Neuronal stem cell (in vitro differentiated cells): ENCODE results near the gene POLH.
A peak's percentile ranks its signal among the peaks of the same experiment; 100 is the strongest.

Source experiments
- DNase-seq: peaks from one replicate; pipeline ENCODE4 v3.0.0-alpha.2; 2013; ENCODE audit warnings: low spot score
- H2AFZ ChIP-seq: one replicate; pipeline ENCODE4 v1.6.1; 2013; ENCODE audit warnings: mild to moderate bottlenecking, low read length, inconsistent platforms
- H2AK5ac ChIP-seq: 2 replicates; pipeline ENCODE4 v1.6.1; 2013; ENCODE audit warnings: low read depth, mild to moderate bottlenecking, inconsistent platforms, low read length, moderate library complexity, mixed read lengths
- H2BK120ac ChIP-seq: 2 replicates; pipeline ENCODE4 v1.6.1; 2013; ENCODE audit warnings: low read depth, mild to moderate bottlenecking, inconsistent platforms, low read length, moderate library complexity, mixed read lengths
- H2BK12ac ChIP-seq: one replicate; pipeline ENCODE4 v1.6.1; 2013; ENCODE audit warnings: low read length, inconsistent platforms
- H2BK15ac ChIP-seq: 2 replicates; pipeline ENCODE4 v1.6.1; 2013; ENCODE audit warnings: mild to moderate bottlenecking, low read length, inconsistent platforms, mixed read lengths
- H2BK5ac ChIP-seq: one replicate; pipeline ENCODE4 v1.6.1; 2013; ENCODE audit warnings: inconsistent platforms, mild to moderate bottlenecking, low read length, moderate library complexity
- H3K14ac ChIP-seq: one replicate; pipeline ENCODE4 v1.6.1; 2013; ENCODE audit warnings: low read length, inconsistent platforms
- H3K18ac ChIP-seq: 2 replicates; pipeline ENCODE4 v1.6.1; 2013; ENCODE audit warnings: low read length, inconsistent platforms
- H3K23ac ChIP-seq: 2 replicates; pipeline ENCODE4 v1.6.1; 2013; ENCODE audit warnings: low read depth, mild to moderate bottlenecking, mixed read lengths, low read length, inconsistent platforms; ENCODE audit not compliant: poor library complexity
- H3K27ac ChIP-seq: replicated peaks from 3 replicates; pipeline ENCODE4 v1.5.1; 2013; ENCODE audit warnings: low read length, inconsistent platforms
- H3K27me3 ChIP-seq, 3 experiments: 2 replicates each; pipeline ENCODE4 v1.6.1; 2013; ENCODE audit warnings: low read length in 3 of 3, mild to moderate bottlenecking in 2 of 3, inconsistent platforms in 1 of 3, low read depth in 1 of 3, mixed read lengths in 1 of 3, moderate library complexity in 1 of 3; ENCODE audit not compliant: control insufficient read depth in 3 of 3, insufficient read depth in 3 of 3
- H3K36me3 ChIP-seq, 2 donors: replicated peaks in 1 of 2; 2 replicates each; pipeline ENCODE4 v1.6.1; 2013; ENCODE audit warnings: low read length in 2 of 2; ENCODE audit not compliant: control insufficient read depth in 2 of 2, insufficient read depth in 2 of 2
- H3K4ac ChIP-seq: 2 replicates; pipeline ENCODE4 v1.6.1; 2013; ENCODE audit warnings: inconsistent platforms, mild to moderate bottlenecking, low read length, moderate library complexity
- H3K4me1 ChIP-seq, 2 donors: 1 replicate in 1 of 2; 2 replicates in 1 of 2; pipeline ENCODE4 v1.6.1; 2013; ENCODE audit warnings: low read length in 2 of 2, low read depth in 1 of 2; ENCODE audit not compliant: control insufficient read depth in 2 of 2, insufficient read depth in 1 of 2
- H3K4me2 ChIP-seq: one replicate; pipeline ENCODE4 v1.6.1; 2013; ENCODE audit warnings: mild to moderate bottlenecking, low read length, inconsistent platforms; ENCODE audit not compliant: insufficient read depth, poor library complexity, severe bottlenecking
- H3K4me3 ChIP-seq, 2 donors: 2 replicates each; pipeline ENCODE4 v1.5.1; 2013; ENCODE audit warnings: low read length in 2 of 2, mild to moderate bottlenecking in 2 of 2, inconsistent platforms in 1 of 2, moderate library complexity in 1 of 2
- H3K79me1 ChIP-seq: one replicate; pipeline ENCODE4 v1.6.1; 2013; ENCODE audit warnings: low read depth, mild to moderate bottlenecking, inconsistent platforms, low read length, moderate library complexity
- H3K9ac ChIP-seq: one replicate; pipeline ENCODE4 v1.6.1; 2013; ENCODE audit warnings: mild to moderate bottlenecking, low read depth, low read length, inconsistent platforms; ENCODE audit not compliant: poor library complexity
- H3K9me3 ChIP-seq, 2 donors: replicated peaks in 1 of 2; 2 replicates each; pipeline versions ENCODE3 to v1.6.1; 2013; ENCODE audit warnings: low read length in 2 of 2, mild to moderate bottlenecking in 2 of 2, inconsistent platforms in 1 of 2, low read depth in 1 of 2, mixed read lengths in 1 of 2, moderate library complexity in 1 of 2; ENCODE audit not compliant: control insufficient read depth in 2 of 2, insufficient read depth in 1 of 2
- H4K8ac ChIP-seq: one replicate; pipeline ENCODE4 v1.6.1; 2013; ENCODE audit warnings: low read depth, mild to moderate bottlenecking, inconsistent platforms, low read length, moderate library complexity
- H4K91ac ChIP-seq: one replicate; pipeline ENCODE4 v1.6.1; 2013; ENCODE audit warnings: low read length, low read depth, mild to moderate bottlenecking, inconsistent platforms; ENCODE audit not compliant: poor library complexity
- WGBS, 2 donors: extraction: QIAGEN DNeasy Blood & Tissue Kit; methylation state at CpG; one replicate each; pipeline ENCODE4 v1.1.7; 2013; ENCODE audit warnings: missing lambda C conversion rate in 2 of 2, mixed read lengths in 1 of 2; ENCODE audit not compliant: insufficient read length in 2 of 2, insufficient replicate concordance in 1 of 2; ENCODE audit errors: extremely low coverage in 2 of 2; 5-methylcytosine and 5-hydroxymethylcytosine counted together

The POLH gene

GRCh38 chr6:43600595-43600994, 24.6 kb downstream of the POLH start:
- no peak overlapping the region for H3K14ac ChIP-seq
- H3K4ac ChIP-seq: no peak overlapping the region
- H3K9ac ChIP-seq: no peak overlapping the region
- peaks cover 8 to 85% of the 10 kb centered on the region in 2 donors for H3K36me3 ChIP-seq
- H3K4me3 ChIP-seq: no peak overlapping the region
- H3K79me1 ChIP-seq: no peaks in the 10 kb centered on the region
- no peak overlapping the region for H3K18ac ChIP-seq
- no peak overlapping the region for H2AFZ ChIP-seq
- no peak overlapping the region for H2BK15ac ChIP-seq
- no peak for DNase-seq
- H3K27ac ChIP-seq: no peak overlapping the region
- H3K4me2 ChIP-seq: no peak overlapping the region
- H3K4me1 ChIP-seq: no peaks in the 10 kb centered on the region
- WGBS, 2 donors: no CpG with 5 or more reads among the region's 2 CpGs
- no peaks in the 10 kb centered on the region for H3K9me3 ChIP-seq
- H2BK12ac ChIP-seq: no peak overlapping the region
- no peak overlapping the region for H2BK120ac ChIP-seq
- no peak overlapping the region for H4K91ac ChIP-seq
- no peak overlapping the region for H2BK5ac ChIP-seq
- H2AK5ac ChIP-seq: no peak overlapping the region
- H3K27me3 ChIP-seq: no peaks in the 10 kb centered on the region
- H4K8ac ChIP-seq: no peak overlapping the region
- no peak overlapping the region for H3K23ac ChIP-seq

- Histone ChIP-seq H2BK15ac (no peak overlapping the region), H3K4me3 (no peak overlapping the region), H3K9ac (no peak overlapping the region), H2BK120ac (no peak overlapping the region), H3K4me2 (no peak overlapping the region), H4K91ac (no peak overlapping the region), H3K27ac (no peak overlapping the region), H3K36me3 (peaks cover 8 to 91% of the 10 kb centered on the region in 2 donors), H3K4me1 (no peaks in the 10 kb centered on the region), H3K14ac (no peak overlapping the region), H3K23ac (no peak overlapping the region), H3K4ac (no peak overlapping the region), H2BK12ac (no peak overlapping the region), H3K79me1 (no peaks in the 10 kb centered on the region), H2AK5ac (no peak overlapping the region), H3K9me3 (no peaks in the 10 kb centered on the region), H3K18ac (no peak overlapping the region), H4K8ac (no peak overlapping the region), H2BK5ac (no peak overlapping the region), H3K27me3 (no peaks in the 10 kb centered on the region), H2AFZ (no peak overlapping the region)
- WGBS, 2 donors: no CpG with 5 or more reads among the region's 2 CpGs
- DNase-seq: no peak
Measured at GRCh38 chr6:43604174-43604573, 28.2 kb downstream of the POLH start.

- no peak overlapping the region for H4K91ac ChIP-seq
- no peak overlapping the region for H3K18ac ChIP-seq
- no peak overlapping the region for H2AFZ ChIP-seq
- WGBS, 2 donors: no CpG with 5 or more reads among the region's 2 CpGs
- H3K27me3 ChIP-seq: no peaks in the 10 kb centered on the region
- no peaks in the 10 kb centered on the region for H3K79me1 ChIP-seq
- H3K4me1 ChIP-seq: no peaks in the 10 kb centered on the region
- H3K4me3 ChIP-seq: no peak overlapping the region
- no peak overlapping the region for H3K14ac ChIP-seq
- H3K36me3 ChIP-seq: peaks cover 11 to 95% of the 10 kb centered on the region in 2 donors
- H3K23ac ChIP-seq: no peak overlapping the region
- H2BK120ac ChIP-seq: no peak overlapping the region
- H2BK5ac ChIP-seq: no peak overlapping the region
- H2AK5ac ChIP-seq: no peak overlapping the region
- H3K9ac ChIP-seq: no peak overlapping the region
- H3K27ac ChIP-seq: no peak overlapping the region
- no peak overlapping the region for H3K4ac ChIP-seq
- H4K8ac ChIP-seq: no peak overlapping the region
- no peaks in the 10 kb centered on the region for H3K9me3 ChIP-seq
- H2BK15ac ChIP-seq: no peak overlapping the region
- no peak overlapping the region for H3K4me2 ChIP-seq
- no peak overlapping the region for H2BK12ac ChIP-seq
- DNase-seq: no peak
Measured at GRCh38 chr6:43606019-43606418, 30.0 kb downstream of the POLH start.

- no peaks in the 10 kb centered on the region for H3K4me1 ChIP-seq
- no peaks in the 10 kb centered on the region for H3K79me1 ChIP-seq
- no peak overlapping the region for H2BK5ac ChIP-seq
- H2AFZ ChIP-seq: no peak overlapping the region
- peaks cover 8 to 95% of the 10 kb centered on the region in 2 donors for H3K36me3 ChIP-seq
- peak; percentile 68 for DNase-seq
- no peak overlapping the region for H3K18ac ChIP-seq
- H2BK15ac ChIP-seq: no peak overlapping the region
- H3K27ac ChIP-seq: no peak overlapping the region
- H3K27me3 ChIP-seq: no peaks in the 10 kb centered on the region
- H3K9me3 ChIP-seq: no peaks in the 10 kb centered on the region
- no peak overlapping the region for H3K23ac ChIP-seq
- no CpG with 5 or more reads among the region's 5 CpGs for WGBS, 2 donors
- no peak overlapping the region for H3K4me3 ChIP-seq
- H3K14ac ChIP-seq: no peak overlapping the region
- no peak overlapping the region for H3K4me2 ChIP-seq
- H4K91ac ChIP-seq: no peak overlapping the region
- H4K8ac ChIP-seq: no peak overlapping the region
- no peak overlapping the region for H2AK5ac ChIP-seq
- H2BK120ac ChIP-seq: no peak overlapping the region
- no peak overlapping the region for H3K9ac ChIP-seq
- H3K4ac ChIP-seq: no peak overlapping the region
- no peak overlapping the region for H2BK12ac ChIP-seq
Measured at GRCh38 chr6:43608310-43608763, 32.4 kb downstream of the POLH start.
